ENCODE data around the gene KDM4B.

Gene KDM4B

GRCh38 chr19:5003781-5004180, 34.9 kb downstream of the KDM4B start:
- no peak overlapping the region for H3K4me3 ChIP-seq (ENCODE audit: low read depth, low read length)
- no peak for DNase-seq (ENCODE audit: low read depth)

- no peak for DNase-seq (ENCODE audit: low read depth)
- H3K4me3 ChIP-seq (ENCODE audit: low read depth, low read length): no peak overlapping the region
These were observed 36.2 kb downstream of the KDM4B start for GRCh38 chr19:5005096-5005495.

- H3K4me3 ChIP-seq (ENCODE audit: low read depth, low read length): no peak overlapping the region
- no peak for DNase-seq (ENCODE audit: low read depth)
These were observed 37.3 kb downstream of the KDM4B start for GRCh38 chr19:5006201-5006600.

GRCh38 chr19:5006821-5007220, 37.9 kb downstream of the KDM4B start:
- H3K4me3 ChIP-seq (ENCODE audit: low read depth, low read length): no peak overlapping the region
- no peak for DNase-seq (ENCODE audit: low read depth)

GRCh38 chr19:5011476-5012238, 42.7 kb downstream of the KDM4B start:
- H3K4me3 ChIP-seq (ENCODE audit: low read depth, low read length): no peak overlapping the region
- DNase-seq (ENCODE audit: low read depth): no peak

- no peak overlapping the region for H3K4me3 ChIP-seq (ENCODE audit: low read depth, low read length)
- DNase-seq (ENCODE audit: low read depth): no peak
These were observed 44.0 kb downstream of the KDM4B start for GRCh38 chr19:5012688-5013457.

DNA sequence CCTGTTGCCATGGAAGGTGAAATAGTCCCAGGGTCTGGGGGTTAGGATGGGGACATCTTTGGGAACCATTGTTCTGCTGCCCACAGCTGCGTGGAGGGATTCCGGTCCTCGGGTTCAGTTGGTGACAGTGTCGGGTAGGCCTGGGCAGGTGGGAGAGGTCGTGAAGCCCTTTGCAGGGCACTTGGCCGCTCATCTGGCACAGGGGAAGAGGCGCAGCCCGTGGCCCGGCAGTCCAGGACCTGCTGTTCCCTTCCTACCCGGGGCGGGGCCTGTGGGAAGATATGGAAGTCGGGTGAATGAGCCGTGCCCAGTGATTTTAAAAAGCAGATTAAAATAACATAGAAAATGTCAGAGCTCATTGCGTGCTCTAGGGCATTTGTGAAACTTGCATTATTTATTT, 44.8 kb downstream of the KDM4B start:
- no peak for DNase-seq (ENCODE audit: low read depth)
- H3K4me3 ChIP-seq (ENCODE audit: low read depth, low read length): no peak overlapping the region

- H3K4me3 ChIP-seq (ENCODE audit: low read depth, low read length): no peak overlapping the region
- DNase-seq (ENCODE audit: low read depth): no peak
These were observed 46.0 kb downstream of the KDM4B start for GRCh38 chr19:5014941-5015340.

GRCh38 chr19:5016268-5016667, 47.4 kb downstream of the KDM4B start:
- no peak overlapping the region for H3K4me3 ChIP-seq (ENCODE audit: low read depth, low read length)
- no peak for DNase-seq (ENCODE audit: low read depth)

DNA sequence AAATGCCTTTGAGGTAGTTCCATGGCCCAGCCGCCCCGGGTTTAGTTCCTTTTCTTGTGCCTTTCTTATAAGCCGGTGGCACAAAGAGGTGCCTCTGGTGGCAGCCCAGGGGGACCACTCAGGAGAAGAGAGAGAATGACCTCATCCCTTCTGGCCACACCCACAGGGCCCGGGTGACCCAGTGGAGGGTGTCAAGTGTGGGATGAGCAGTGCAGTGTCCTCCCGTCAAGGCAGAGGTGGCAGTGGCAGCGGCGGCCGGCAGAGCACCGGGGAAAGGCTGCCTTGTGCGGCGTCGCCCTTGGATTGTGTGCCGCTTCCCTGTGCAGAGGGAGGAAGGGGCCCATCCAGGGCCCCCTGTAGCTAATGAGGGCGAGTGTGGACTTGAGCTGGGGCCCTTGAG, 47.9 kb downstream of the KDM4B start:
- no peak for DNase-seq (ENCODE audit: low read depth)
- no peak overlapping the region for H3K4me3 ChIP-seq (ENCODE audit: low read depth, low read length)

DNA sequence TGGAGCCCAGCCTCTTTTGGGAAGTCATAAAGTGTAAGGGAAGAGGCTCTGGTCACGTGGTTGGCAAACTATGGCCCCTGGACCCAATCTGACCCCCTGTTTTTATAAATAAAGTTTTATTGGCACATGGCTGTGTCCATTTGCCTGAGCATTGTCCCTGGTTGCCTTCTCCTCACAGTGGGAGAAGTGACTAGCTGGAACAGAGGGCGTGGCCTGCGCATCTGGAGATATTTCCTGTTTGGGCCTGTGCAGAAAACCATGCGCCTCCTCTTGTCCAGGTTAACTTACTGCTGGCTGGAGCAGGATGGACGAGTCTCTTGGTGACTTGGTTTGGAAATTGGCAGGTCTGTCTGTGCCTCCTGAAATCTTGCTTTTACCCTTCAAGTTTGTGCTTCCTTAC, 48.3 kb downstream of the KDM4B start:
- no peak for DNase-seq (ENCODE audit: low read depth)
- H3K4me3 ChIP-seq (ENCODE audit: low read depth, low read length): no peak overlapping the region

DNA sequence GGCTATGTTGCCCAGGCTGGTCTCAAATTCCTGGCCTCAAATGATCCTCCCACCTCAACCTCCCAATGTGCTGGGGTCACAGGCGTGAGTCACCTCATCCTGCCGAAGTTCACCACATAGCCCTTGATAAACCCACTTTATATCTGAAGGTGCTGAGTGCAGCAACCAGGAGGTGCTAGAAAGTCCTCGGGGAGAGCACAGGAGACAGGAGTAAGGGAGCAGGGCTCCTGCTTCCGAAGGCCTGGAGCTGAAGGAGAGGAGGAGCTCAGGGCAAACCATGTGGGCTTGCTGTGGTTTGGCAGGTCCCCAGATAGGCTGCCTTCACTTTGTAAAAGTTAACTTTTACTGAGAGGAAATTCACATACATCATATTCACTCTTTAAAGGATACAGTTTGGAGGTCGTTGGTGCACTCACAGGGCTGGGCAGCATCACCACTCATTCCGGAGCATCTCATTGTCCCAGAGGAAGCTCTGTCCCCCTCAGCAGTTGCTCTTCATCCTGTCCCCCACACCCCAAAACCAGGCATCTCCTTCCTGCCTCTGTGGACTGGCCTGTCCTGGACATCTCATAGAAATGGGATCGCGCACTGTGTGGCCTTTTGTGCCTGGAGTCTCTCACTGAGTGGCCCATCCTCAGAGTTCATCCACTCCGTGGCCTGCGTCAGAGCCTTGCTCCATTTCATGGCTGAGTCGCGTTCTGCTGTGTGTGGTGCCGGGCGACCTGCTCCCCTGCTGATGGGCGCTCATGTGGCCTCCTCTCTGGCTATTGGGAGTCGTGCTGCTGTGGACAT, 49.5 kb downstream of the KDM4B start:
- no peak for DNase-seq (ENCODE audit: low read depth)
- H3K4me3 ChIP-seq (ENCODE audit: low read depth, low read length): no peak overlapping the region

DNA sequence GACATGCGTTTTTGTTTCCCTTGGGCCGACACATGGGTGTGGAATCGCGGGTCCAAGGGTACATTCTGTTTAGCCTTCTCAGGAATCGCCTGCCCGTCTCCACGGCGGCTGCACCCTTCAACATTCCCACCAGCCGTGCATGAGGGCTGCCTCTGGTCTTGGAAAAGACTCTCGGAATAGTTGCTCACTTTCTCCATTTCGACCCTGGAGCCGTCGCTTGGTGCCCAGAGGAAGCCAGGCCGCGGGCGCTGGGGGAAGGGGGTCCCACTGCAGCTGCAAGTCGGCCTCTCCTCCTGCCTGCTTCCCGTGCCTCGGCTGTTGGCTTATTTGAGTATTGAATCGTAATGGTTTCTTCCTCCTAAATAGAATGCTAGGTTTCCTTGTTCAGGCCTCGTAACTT, 51.5 kb downstream of the KDM4B start:
- no peak overlapping the region for H3K4me3 ChIP-seq (ENCODE audit: low read depth, low read length)
- DNase-seq (ENCODE audit: low read depth): no peak

DNA sequence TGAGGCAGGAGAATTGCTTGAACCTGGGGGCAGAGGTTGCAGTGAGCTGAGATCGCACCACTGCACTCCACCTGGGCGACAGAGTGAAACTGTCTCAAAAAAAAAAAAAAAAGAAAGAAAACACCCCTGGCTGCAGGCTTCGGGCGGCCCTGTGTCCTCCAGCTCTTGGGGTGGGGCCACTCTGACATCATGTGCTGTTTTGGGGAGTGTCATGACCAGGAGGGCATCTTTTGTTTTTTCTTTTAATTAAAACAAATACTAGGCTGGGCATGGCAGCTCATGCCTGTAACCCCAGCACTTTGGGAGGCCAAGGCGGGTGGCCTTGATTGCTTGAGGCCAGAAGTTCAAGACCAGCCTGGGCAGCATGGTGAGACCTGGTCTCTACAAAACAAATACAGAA, 52.1 kb downstream of the KDM4B start:
- no peak for DNase-seq (ENCODE audit: low read depth)
- H3K4me3 ChIP-seq (ENCODE audit: low read depth, low read length): no peak overlapping the region

- no peak overlapping the region for H3K4me3 ChIP-seq (ENCODE audit: low read depth, low read length)
- DNase-seq (ENCODE audit: low read depth): no peak
These were observed 53.4 kb downstream of the KDM4B start for GRCh38 chr19:5022066-5022860.

GRCh38 chr19:5023128-5023571, 54.2 kb downstream of the KDM4B start:
- DNase-seq (ENCODE audit: low read depth): no peak
- H3K4me3 ChIP-seq (ENCODE audit: low read depth, low read length): no peak overlapping the region

DNA sequence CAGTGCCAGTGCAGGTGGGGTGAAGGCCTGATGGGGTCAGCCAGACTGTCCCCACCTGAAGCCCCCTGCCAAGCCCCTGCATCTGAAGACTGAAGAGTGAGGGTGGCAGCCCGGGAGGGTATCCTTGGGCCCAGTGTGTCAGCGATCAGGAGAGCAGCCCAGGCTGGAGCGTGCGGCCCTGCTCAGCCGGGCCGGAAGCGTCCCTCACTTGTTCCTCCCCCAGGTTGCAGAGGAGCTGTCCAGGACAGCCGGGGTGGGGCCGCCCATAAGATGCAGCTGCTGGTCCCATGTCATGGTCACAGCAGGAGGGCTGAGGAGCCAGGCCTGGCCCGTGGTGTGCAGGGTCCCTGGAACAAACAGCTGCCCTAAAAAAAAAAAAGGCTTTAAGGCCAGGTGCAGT, 55.4 kb downstream of the KDM4B start:
- H3K4me3 ChIP-seq (ENCODE audit: low read depth, low read length): no peak overlapping the region
- peak; percentile 41 for DNase-seq (ENCODE audit: low read depth)

GRCh38 chr19:5025027-5025426, 56.1 kb downstream of the KDM4B start:
- no peak overlapping the region for H3K4me3 ChIP-seq (ENCODE audit: low read depth, low read length)
- DNase-seq (ENCODE audit: low read depth): no peak

DNA sequence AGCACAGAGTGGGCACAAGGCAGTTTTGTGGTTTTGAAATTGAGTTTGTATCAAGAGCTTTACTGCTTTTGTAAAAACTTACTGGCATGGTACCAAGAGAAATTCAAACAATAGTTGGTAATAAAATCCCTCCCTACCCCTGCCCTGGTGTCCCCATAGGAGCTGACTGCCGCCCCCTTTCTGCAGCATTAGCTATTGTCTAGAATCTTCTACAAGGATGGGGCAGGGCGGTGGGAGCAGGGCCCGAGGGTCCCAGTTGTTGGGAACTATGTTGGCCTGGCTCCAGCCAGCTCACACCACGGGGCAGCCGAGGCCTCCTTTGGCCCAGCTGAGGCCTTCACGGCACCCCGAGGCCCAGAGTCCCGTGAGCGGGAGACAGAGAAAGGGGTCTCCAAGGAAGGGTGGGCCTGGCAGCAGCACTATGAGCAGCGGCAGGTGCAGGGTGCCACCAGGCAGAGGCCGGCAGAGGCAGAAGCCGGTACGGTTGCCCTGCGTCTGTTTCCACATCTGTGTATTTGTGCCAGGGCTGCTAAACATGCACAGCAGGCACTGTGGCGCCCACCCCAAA, 57.9 kb downstream of the KDM4B start:
- DNase-seq (ENCODE audit: low read depth): no peak
- no peak overlapping the region for H3K4me3 ChIP-seq (ENCODE audit: low read depth, low read length)

All from skeletal muscle cell (primary cell).